SU-DHL-6 (cell line): ENCODE results near the gene SLAIN2.

Experiments
- EZH2phosphoT487 ChIP-seq: fragments of 200-600 bp; sonication (generic), shearing (Covaris generic); conservative IDR thresholded peaks from 2 replicates; pipeline ENCODE4 v1.6.1; 2018; ENCODE audit warnings: mild to moderate bottlenecking, antibody characterized with exemption, low read length, moderate library complexity, mixed read lengths
- TF ChIP-seq, protein P1 (sequence below): fragments of 200-600 bp; sonication (generic); IDR thresholded peaks from one replicate; pipeline ENCODE4 v1.5.1; 2017; ENCODE audit warnings: antibody characterized with exemption, mild to moderate bottlenecking, low read length, moderate library complexity; ENCODE audit not compliant: insufficient read depth, poor library complexity, severe bottlenecking

DNA sequence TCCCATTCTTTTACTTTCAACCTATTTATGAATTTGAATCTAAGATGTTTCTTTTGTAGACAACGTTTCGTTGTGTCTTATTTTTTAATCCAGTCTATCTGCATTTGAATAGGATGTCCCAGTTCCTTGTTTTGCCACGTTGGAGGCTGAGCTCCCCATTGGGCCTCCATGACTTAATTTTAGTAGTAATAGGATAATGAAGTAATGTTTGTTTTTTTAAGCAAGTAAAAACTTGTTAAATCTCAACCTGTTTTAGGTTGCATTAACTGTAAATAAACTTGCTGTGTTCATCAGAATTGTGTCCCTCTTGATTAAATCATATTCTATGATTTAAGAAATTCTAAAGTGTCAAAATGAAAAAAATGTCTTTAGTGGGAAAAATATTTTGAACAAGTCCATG, 25.3 kb downstream of the SLAIN2 start:
- TF ChIP-seq, protein P1, sequence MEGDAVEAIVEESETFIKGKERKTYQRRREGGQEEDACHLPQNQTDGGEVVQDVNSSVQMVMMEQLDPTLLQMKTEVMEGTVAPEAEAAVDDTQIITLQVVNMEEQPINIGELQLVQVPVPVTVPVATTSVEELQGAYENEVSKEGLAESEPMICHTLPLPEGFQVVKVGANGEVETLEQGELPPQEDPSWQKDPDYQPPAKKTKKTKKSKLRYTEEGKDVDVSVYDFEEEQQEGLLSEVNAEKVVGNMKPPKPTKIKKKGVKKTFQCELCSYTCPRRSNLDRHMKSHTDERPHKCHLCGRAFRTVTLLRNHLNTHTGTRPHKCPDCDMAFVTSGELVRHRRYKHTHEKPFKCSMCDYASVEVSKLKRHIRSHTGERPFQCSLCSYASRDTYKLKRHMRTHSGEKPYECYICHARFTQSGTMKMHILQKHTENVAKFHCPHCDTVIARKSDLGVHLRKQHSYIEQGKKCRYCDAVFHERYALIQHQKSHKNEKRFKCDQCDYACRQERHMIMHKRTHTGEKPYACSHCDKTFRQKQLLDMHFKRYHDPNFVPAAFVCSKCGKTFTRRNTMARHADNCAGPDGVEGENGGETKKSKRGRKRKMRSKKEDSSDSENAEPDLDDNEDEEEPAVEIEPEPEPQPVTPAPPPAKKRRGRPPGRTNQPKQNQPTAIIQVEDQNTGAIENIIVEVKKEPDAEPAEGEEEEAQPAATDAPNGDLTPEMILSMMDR = no peak
- no peak for TF ChIP-seq EZH2phosphoT487
